H1 (cell line): Measurements from ENCODE around the gene INHBC. TPM values are rescaled to one million over a fixed set of nuclear protein-coding genes. Genes with fewer than 3 reads are reported as not detected.

Experiments used
- CTCF ChIA-PET: fragments of 300-600 bp; sonication (Branson Sonifier 250); formaldehyde crosslinking; loops from one replicate; lab custom pipeline; 2021; ENCODE audit not compliant: partially characterized antibody; lab: Charles Lee
- POLR2A ChIA-PET: fragments of 300-600 bp; sonication (Branson Sonifier 250); formaldehyde crosslinking; loops from one replicate; lab custom pipeline; 2021; ENCODE audit warnings: inconsistent platforms; ENCODE audit not compliant: partially characterized antibody; lab: Charles Lee
- DNase-seq, 2 experiments: peaks; one replicate each; pipeline versions ENCODE4 v3.0.0 to v3.0.0-alpha.2; 2010 to 2022; ENCODE audit warnings: low spot score in 2 of 2, low read depth in 1 of 2, mixed read lengths in 1 of 2
- FAIRE-seq: peaks from 2 replicates; lab custom pipeline; 2011; peaks lifted over from hg19 to GRCh38; lab: Jason Lieb, UNC
- H2AFZ ChIP-seq: 2 replicates; pipeline ENCODE4 v1.8.1; 2012; ENCODE audit warnings: low read length, inconsistent platforms
- H2AK5ac ChIP-seq: 2 replicates; pipeline ENCODE4 v1.6.1; 2013; ENCODE audit warnings: low read depth, low read length
- H2BK120ac ChIP-seq: replicated peaks from 2 replicates; pipeline ENCODE3; 2013; ENCODE audit warnings: low read depth, low read length, inconsistent platforms
- H2BK12ac ChIP-seq: 2 replicates; pipeline ENCODE4 v1.6.1; 2013; ENCODE audit warnings: low read depth, low read length
- H2BK15ac ChIP-seq: 2 replicates; pipeline ENCODE4 v1.6.1; 2013; ENCODE audit warnings: low read length
- H2BK20ac ChIP-seq: 2 replicates; pipeline ENCODE4 v1.6.1; 2013; ENCODE audit warnings: low read length
- H2BK5ac ChIP-seq: 2 replicates; pipeline ENCODE4 v1.6.1; 2013; ENCODE audit warnings: low read depth, low read length
- H3K14ac ChIP-seq: 2 replicates; pipeline ENCODE4 v1.6.1; 2013; ENCODE audit warnings: inconsistent platforms; ENCODE audit not compliant: insufficient read length
- H3K18ac ChIP-seq: 2 replicates; pipeline ENCODE4 v1.6.1; 2013; ENCODE audit warnings: low read length; ENCODE audit errors: extremely low read depth
- H3K23ac ChIP-seq: 2 replicates; pipeline ENCODE4 v1.6.1; 2013; ENCODE audit warnings: inconsistent platforms; ENCODE audit not compliant: insufficient read length
- H3K23me2 ChIP-seq: 2 replicates; pipeline ENCODE4 v1.6.1; 2013; ENCODE audit warnings: low read depth, low read length
- H3K27ac ChIP-seq: 2 replicates; pipeline ENCODE4 v1.6.1; 2011; ENCODE audit warnings: low read depth, low read length, inconsistent platforms
- H3K27me3 ChIP-seq, 4 experiments: replicated peaks in 1 of 4; 1 replicate in 1 of 4; 2 replicates in 3 of 4; pipeline versions ENCODE4 v1.6.1 to v1.8.1; 2011 to 2013; ENCODE audit warnings: low read length in 3 of 4, mild to moderate bottlenecking in 3 of 4, inconsistent platforms in 2 of 4, mixed read lengths in 2 of 4, moderate library complexity in 1 of 4; ENCODE audit not compliant: control insufficient read depth in 3 of 4, insufficient read depth in 3 of 4; ENCODE audit errors: extremely low read depth in 1 of 4
- H3K36me3 ChIP-seq, 4 experiments: 2 replicates each; pipeline versions ENCODE4 v1.6.1 to v1.8.1; 2011 to 2013; ENCODE audit warnings: mild to moderate bottlenecking in 4 of 4, low read length in 3 of 4, moderate library complexity in 2 of 4, control low read depth in 1 of 4, inconsistent platforms in 1 of 4; ENCODE audit not compliant: insufficient read depth in 4 of 4, control insufficient read depth in 2 of 4
- H3K4ac ChIP-seq: replicated peaks from 2 replicates; pipeline ENCODE3; 2013; ENCODE audit warnings: low read length, low read depth, mixed read lengths, inconsistent platforms; ENCODE audit not compliant: insufficient read length
- H3K4me1 ChIP-seq, 4 experiments: replicated peaks in 1 of 4; 1 replicate in 1 of 4; 2 replicates in 3 of 4; pipeline versions ENCODE4 v1.6.1 to v1.8.1; 2011 to 2013; ENCODE audit warnings: low read length in 3 of 4, inconsistent platforms in 2 of 4, mixed read lengths in 1 of 4; ENCODE audit not compliant: insufficient read depth in 4 of 4, control insufficient read depth in 3 of 4
- H3K4me2 ChIP-seq, 2 experiments: 2 replicates each; pipeline versions ENCODE4 v1.6.1 to v1.8.1; 2011 to 2013; ENCODE audit warnings: low read depth in 2 of 2, low read length in 2 of 2, control low read depth in 1 of 2, inconsistent platforms in 1 of 2, mild to moderate bottlenecking in 1 of 2; ENCODE audit not compliant: insufficient read depth in 1 of 2
- H3K4me3 ChIP-seq, 4 experiments: fragments of 200-600, 300-600 bp in 1 of 4; sonication (generic), shearing (Covaris generic), sonication (Bioruptor Twin) in 1 of 4; 2 replicates each; pipeline versions ENCODE4 v1.5.1 to v1.8.1; 2011 to 2016; ENCODE audit warnings: low read length in 4 of 4, low read depth in 3 of 4, control low read depth in 2 of 4, inconsistent platforms in 2 of 4, mild to moderate bottlenecking in 2 of 4, mixed read lengths in 1 of 4, moderate library complexity in 1 of 4; ENCODE audit not compliant: insufficient read depth in 2 of 4; ENCODE audit errors: extremely low read depth in 1 of 4
- H3K56ac ChIP-seq: replicated peaks from 2 replicates; pipeline ENCODE3; 2013; ENCODE audit warnings: low read depth, mild to moderate bottlenecking, mixed read lengths, low read length, inconsistent platforms; ENCODE audit not compliant: insufficient read length
- H3K79me1 ChIP-seq: 2 replicates; pipeline ENCODE4 v1.6.1; 2013; ENCODE audit warnings: low read depth, low read length, control low read depth
- H3K79me2 ChIP-seq, 2 experiments: 2 replicates each; pipeline versions ENCODE4 v1.6.1 to v1.8.1; 2012 to 2013; ENCODE audit warnings: low read length in 2 of 2, mild to moderate bottlenecking in 2 of 2, inconsistent platforms in 1 of 2; ENCODE audit not compliant: insufficient read depth in 2 of 2, control insufficient read depth in 1 of 2
- H3K9ac ChIP-seq, 4 experiments: replicated peaks in 1 of 4; 1 replicate in 1 of 4; 2 replicates in 3 of 4; pipeline versions ENCODE4 v1.6.1 to v1.8.1; 2011 to 2013; ENCODE audit warnings: low read depth in 3 of 4, low read length in 3 of 4, control low read depth in 2 of 4, mild to moderate bottlenecking in 2 of 4, moderate library complexity in 2 of 4, inconsistent platforms in 1 of 4; ENCODE audit errors: extremely low read depth in 1 of 4
- H3K9me3 ChIP-seq, 2 experiments: 2 replicates each; pipeline versions ENCODE4 v1.6.1 to v1.8.1; 2012 to 2013; ENCODE audit warnings: mild to moderate bottlenecking in 2 of 2, moderate library complexity in 2 of 2, control low read depth in 1 of 2, inconsistent platforms in 1 of 2, low read depth in 1 of 2, low read length in 1 of 2, mixed read lengths in 1 of 2; ENCODE audit not compliant: insufficient read depth in 2 of 2
- H4K20me1 ChIP-seq, 2 experiments: replicated peaks in 1 of 2; 2 replicates each; pipeline versions ENCODE3 to v1.8.1; 2011 to 2013; ENCODE audit warnings: inconsistent platforms in 2 of 2, low read length in 2 of 2, mild to moderate bottlenecking in 1 of 2; ENCODE audit not compliant: insufficient read depth in 2 of 2, control insufficient read depth in 1 of 2
- H4K5ac ChIP-seq: 2 replicates; pipeline ENCODE4 v1.6.1; 2013; ENCODE audit warnings: low read length, low read depth, mixed read lengths, inconsistent platforms; ENCODE audit not compliant: insufficient read length
- H4K8ac ChIP-seq: 2 replicates; pipeline ENCODE4 v1.8.0; 2013; ENCODE audit warnings: mild to moderate bottlenecking, moderate library complexity, low read length, inconsistent platforms; ENCODE audit not compliant: insufficient read depth; ENCODE audit errors: extremely low read depth
- H4K91ac ChIP-seq: replicated peaks from 2 replicates; pipeline ENCODE3; 2013; ENCODE audit warnings: low read length, mixed read lengths, inconsistent platforms; ENCODE audit not compliant: insufficient read length
- EP300 ChIP-seq, 2 experiments: IDR thresholded peaks; 1 replicate in 1 of 2; 2 replicates in 1 of 2; pipeline ENCODE4 v1.6.1; 2011 to 2012; ENCODE audit warnings: low read depth in 2 of 2, low read length in 2 of 2, mild to moderate bottlenecking in 2 of 2, borderline replicate concordance in 1 of 2, inconsistent platforms in 1 of 2, moderate library complexity in 1 of 2
- GABPA ChIP-seq: IDR thresholded peaks from 2 replicates; pipeline ENCODE4 v1.6.1; 2011; ENCODE audit warnings: mild to moderate bottlenecking, low read length, moderate library complexity, borderline replicate concordance; ENCODE audit not compliant: insufficient read depth
- POLR2AphosphoS5 ChIP-seq: IDR thresholded peaks from 2 replicates; pipeline ENCODE4 v1.6.1; 2011; ENCODE audit warnings: low read depth, low read length
- TEAD4 ChIP-seq: IDR thresholded peaks from 2 replicates; pipeline ENCODE4 v1.6.1; 2012; ENCODE audit warnings: low read depth, low read length, inconsistent platforms, mixed read lengths
- WGBS, 2 experiments: shearing (Covaris generic) in 1 of 2; methylation state at CpG; one replicate each; pipeline versions ENCODE4 v1.1.6 to v1.1.7; 2013 to 2015; ENCODE audit warnings: low lambda C conversion rate in 2 of 2, mixed read lengths in 2 of 2, inconsistent platforms in 1 of 2, low coverage in 1 of 2, missing lambda C conversion rate in 1 of 2; ENCODE audit not compliant: insufficient replicate concordance in 2 of 2, insufficient coverage in 1 of 2, insufficient read length in 1 of 2; ENCODE audit errors: extremely low coverage in 1 of 2, missing lambda C conversion rate in 1 of 2; 5-methylcytosine and 5-hydroxymethylcytosine counted together
- polyA plus RNA-seq, 7 experiments: library from polyadenylated mRNA; depleted of rRNA in 3 of 7; stranded (reverse) in 5 of 7; unstranded in 2 of 7; fragments of >200 nt in 5 of 7; fragments of 200-250 nt in 2 of 7; gene quantifications; 1 replicate in 5 of 7; 2 replicates in 1 of 7; 4 replicates in 1 of 7; pipeline versions ENCODE4 v1.2.1 to v1.2.3, GENCODE V29; 2011 to 2013; ENCODE audit warnings: missing spikeins in 2 of 7, mixed read lengths in 2 of 7
- total RNA-seq: library from RNA; stranded (reverse); fragmentation: NEBNext Ultra II Directional; extraction: Animal tissue kit (Norgen Biotek cat#: 25700); gene quantifications from 2 replicates; pipeline ENCODE4 v1.2.1, GENCODE V29; 2021

The INHBC gene
- total and polyA plus RNA-seq, 2 of the 8 experiments (the other 6 are each of a cell fraction or from before 2014, with no cell fraction given) = 0.15 TPM; not detected in 1

DNA sequence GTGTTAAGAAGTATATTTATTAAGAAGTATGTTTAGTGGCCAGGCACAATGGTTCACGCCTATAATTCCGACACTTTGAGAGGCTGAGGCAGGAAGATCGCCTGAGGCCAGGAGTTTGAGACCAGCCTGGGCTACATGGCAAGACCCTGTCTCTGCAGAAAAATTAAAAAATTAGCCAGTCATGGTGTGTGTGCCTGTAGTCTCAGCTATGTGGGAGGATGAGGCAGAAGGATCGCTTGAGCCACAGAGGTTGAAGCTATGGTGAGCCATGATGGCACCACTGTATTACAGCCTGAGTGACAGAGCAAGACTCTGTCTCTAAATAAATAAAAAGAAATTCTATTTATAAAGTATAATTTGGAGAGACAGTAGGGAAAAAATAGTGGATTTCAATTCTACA is 24.1 kb upstream of the INHBC start:
- Histone ChIP-seq H3K4me1 (no peaks in the 10 kb centered on the region; a peak in 1 of 7 replicates), H2BK5ac (no peak overlapping the region), H4K5ac (no peak overlapping the region), H2BK12ac (no peak overlapping the region; the same call in 1 of the 2 replicates), H3K9ac (no peak overlapping the region), H3K56ac (no peak overlapping the region), H3K27ac (no peak overlapping the region), H3K23ac (no peak overlapping the region), H3K79me1 (peaks cover 2% of the 10 kb centered on the region; the same call in 1 of the 2 replicates), H2AFZ (no peak overlapping the region), H3K23me2 (no peaks in the 10 kb centered on the region), H4K91ac (no peak overlapping the region), H4K8ac (no peak overlapping the region), H3K9me3 (no peaks in the 10 kb centered on the region), H3K27me3 (no peaks in the 10 kb centered on the region), H3K18ac (no peak overlapping the region), H3K14ac (no peak overlapping the region), H3K36me3 (no peaks in the 10 kb centered on the region), H3K4me3 (no peak overlapping the region), H2BK120ac (no peak overlapping the region), H3K79me2 (peaks cover 0 to 6% of the 10 kb centered on the region in 2 experiments; a peak in 1 of 4 replicates), H2BK15ac (no peak overlapping the region), H3K4ac (no peak overlapping the region), H4K20me1 (no peaks in the 10 kb centered on the region), H2AK5ac (no peak overlapping the region; the same call in 1 of the 2 replicates), H2BK20ac (no peak overlapping the region), H3K4me2 (no peak overlapping the region)
- TF ChIP-seq POLR2AphosphoS5 (no peak), GABPA (no peak), TEAD4 (no peak), EP300 (IDR thresholded peaks at IDR 0.05; ENCODE audit: borderline replicate concordance in 1 of 2, low read depth in 2 of 2, low read length in 2 of 2) (no peak)
- POLR2A ChIA-PET = interaction anchor here (0.9 to 4.2 kb wide), 8 partner anchors 8 to 46 kb away, joined by 3 to 23 read pairs (median 4); partner anchors contain the start of gene INHBE
- no peak for DNase-seq
- WGBS, 2 experiments = 87% methylated on average over 4 of the region's 4 CpGs; no CpG with 5 or more reads in 1 of the 2 experiments
- FAIRE-seq = no peak
- CTCF ChIA-PET = interaction anchor here (0.6 to 3.2 kb wide), 11 partner anchors 10 to 296 kb away, joined by 3 to 18 read pairs (median 5); partner anchors contain the start of gene GLI1
